Vagina (tissue), 2 donors: ENCODE measurements around the gene SLC22A23. TPM values are rescaled to one million over a fixed set of nuclear protein-coding genes. Genes with fewer than 3 reads are reported as not detected.
A peak's percentile ranks its signal among the peaks of the same experiment; 100 is the strongest.

ENCODE experiments used
- DNase-seq, 2 donors: peaks; one replicate each; pipeline ENCODE4 v3.0.0-alpha.2; 2017; ENCODE audit errors: extremely low spot score in 2 of 2
- H3K27ac ChIP-seq: fragments of 200-600 bp; sonication (generic); one replicate; pipeline ENCODE4 v1.5.1; 2019
- H3K27me3 ChIP-seq: fragments of 200-600 bp; sonication (generic); one replicate; pipeline ENCODE4 v1.5.1; 2019
- H3K36me3 ChIP-seq, 2 donors: fragments of 200-600 bp; sonication (generic); one replicate each; pipeline ENCODE4 v1.5.1; 2017 to 2019
- H3K4me1 ChIP-seq: fragments of 200-600 bp; sonication (generic); one replicate; pipeline ENCODE4 v1.5.1; 2019
- H3K4me3 ChIP-seq, 2 donors: fragments of 200-600 bp; sonication (generic); 1 replicate in 1 of 2; 2 replicates in 1 of 2; pipeline ENCODE4 v1.5.1; 2016 to 2019
- H3K9me3 ChIP-seq: fragments of 200-600 bp; sonication (generic); one replicate; pipeline ENCODE4 v1.5.1; 2019
- CTCF ChIP-seq, 3 experiments: fragments of 450-650 bp in 2 of 3; fragments of 200-600 bp in 1 of 3; sonication (generic) in 1 of 3; IDR thresholded peaks; one replicate each; pipeline ENCODE4 v1.5.1; 2017 to 2019; ENCODE audit warnings: antibody characterized with exemption in 3 of 3, mild to moderate bottlenecking in 2 of 3, moderate library complexity in 2 of 3
- POLR2A ChIP-seq, 2 donors: fragments of 450-650 bp; IDR thresholded peaks; one replicate each; pipeline ENCODE4 v1.6.1; 2017; ENCODE audit warnings: antibody characterized with exemption in 2 of 2, mild to moderate bottlenecking in 2 of 2, moderate library complexity in 2 of 2
- POLR2AphosphoS5 ChIP-seq, 2 donors: sonication (generic); formaldehyde crosslinking; IDR thresholded peaks; one replicate each; pipeline ENCODE4 v1.9.0; 2017; ENCODE audit warnings: antibody characterized with exemption in 2 of 2, mild to moderate bottlenecking in 2 of 2, low read depth in 1 of 2; ENCODE audit not compliant: insufficient read depth in 1 of 2
- intact Hi-C: fragments of 100-400 bp; cut with DNase I; formaldehyde crosslinking; loops from one replicate; pipeline ENCODE4 v1.15.1; 2023
- total RNA-seq: library from RNA; depleted of rRNA; stranded (reverse); fragments of >200 nt; gene quantifications from one replicate; pipeline ENCODE4 v1.2.3, GENCODE V29; 2016

Gene SLC22A23
- total RNA-seq, 1 donor from 2014 or later, result 40.5 TPM

GRCh38 chr6:3456395-3456897, 404 bp downstream of the SLC22A23 start:
- TF ChIP-seq POLR2A (IDR thresholded peaks at IDR 0.05) (no peak), CTCF (IDR thresholded peaks at IDR 0.05) (no peak), POLR2AphosphoS5 (IDR thresholded peaks at IDR 0.05; ENCODE audit: insufficient read depth in 1 of 2, low read depth in 1 of 2) (no peak)
- intact Hi-C loops, result no loop called here
- Histone ChIP-seq H3K4me1 (peaks cover 36% of the 10 kb centered on the region), H3K4me3 (peak overlapping the region; percentile 70 to 82), H3K27ac (peak overlapping the region; percentile 73), H3K27me3 (peaks cover 4% of the 10 kb centered on the region), H3K36me3 (no peaks in the 10 kb centered on the region), H3K9me3 (no peaks in the 10 kb centered on the region)
- DNase-seq, result no peak

GRCh38 chr6:3455569-3456394, 1.1 kb downstream of the SLC22A23 start:
- H3K4me1 ChIP-seq, result peaks cover 36% of the 10 kb centered on the region
- H3K36me3 ChIP-seq, result no peaks in the 10 kb centered on the region
- intact Hi-C loops, result no loop called here
- H3K27me3 ChIP-seq, result peaks cover 4% of the 10 kb centered on the region
- TF ChIP-seq POLR2A (IDR thresholded peaks at IDR 0.05) (no peak), POLR2AphosphoS5 (IDR thresholded peaks at IDR 0.05; ENCODE audit: insufficient read depth in 1 of 2, low read depth in 1 of 2) (no peak), CTCF (IDR thresholded peaks at IDR 0.05) (no peak)
- no peak for DNase-seq
- peak overlapping the region; percentile 70 to 82 for H3K4me3 ChIP-seq
- no peaks in the 10 kb centered on the region for H3K9me3 ChIP-seq
- H3K27ac ChIP-seq, result peak overlapping the region; percentile 73

GRCh38 chr6:3455147-3455568, 1.7 kb downstream of the SLC22A23 start:
- peak overlapping the region; percentile 70 to 82 for H3K4me3 ChIP-seq
- H3K9me3 ChIP-seq, result no peaks in the 10 kb centered on the region
- intact Hi-C loops, result no loop called here
- peaks cover 4% of the 10 kb centered on the region for H3K27me3 ChIP-seq
- peak overlapping the region; percentile 73 for H3K27ac ChIP-seq
- no peaks in the 10 kb centered on the region for H3K36me3 ChIP-seq
- H3K4me1 ChIP-seq, result peaks cover 36% of the 10 kb centered on the region
- no peak for TF ChIP-seq CTCF (IDR thresholded peaks at IDR 0.05)
- no peak for TF ChIP-seq POLR2A (IDR thresholded peaks at IDR 0.05)
- TF ChIP-seq POLR2AphosphoS5 (IDR thresholded peaks at IDR 0.05; ENCODE audit: insufficient read depth in 1 of 2, low read depth in 1 of 2), result no peak
- DNase-seq, result no peak

GRCh38 chr6:3454273-3455010, 2.4 kb downstream of the SLC22A23 start:
- no peak overlapping the region for H3K27ac ChIP-seq

More at GRCh38 chr6:3454273-3455010, 2.4 kb downstream of the SLC22A23 start:
- DNase-seq, result no peak
- Histone ChIP-seq H3K4me3 (peak overlapping the region; percentile 70 to 82), H3K36me3 (no peaks in the 10 kb centered on the region), H3K4me1 (peaks cover 36% of the 10 kb centered on the region), H3K9me3 (no peaks in the 10 kb centered on the region), H3K27me3 (peaks cover 4% of the 10 kb centered on the region)
- TF ChIP-seq POLR2A (IDR thresholded peaks at IDR 0.05), result no peak
- no peak for TF ChIP-seq POLR2AphosphoS5 (IDR thresholded peaks at IDR 0.05; ENCODE audit: insufficient read depth in 1 of 2, low read depth in 1 of 2)
- no peak for TF ChIP-seq CTCF (IDR thresholded peaks at IDR 0.05)
- intact Hi-C loops, result no loop called here
